Measurements from ENCODE around the gene PLEKHG2. TPM values are rescaled to one million over a fixed set of nuclear protein-coding genes. Genes with fewer than 3 reads are reported as not detected.

The PLEKHG2 gene

Small RNA genes within 50 kb of the gene (small RNA-seq; reads per million reads assigned to genes)
- not detected for gene MIR4530 (ENCODE audit: insufficient read depth)
- gene RN7SL566P (ENCODE audit: insufficient read depth), result not detected
